HEK293 (cell line): ENCODE measurements around the gene ING4.

ENCODE experiments used
- CTCF ChIA-PET: fragments of 350-600 bp; formaldehyde crosslinking; extraction: SDS; loops from one replicate; lab custom pipeline; 2021; ENCODE audit warnings: antibody characterized with exemption; lab: Yijun Ruan, JAX
- POLR2A ChIA-PET: fragments of 300-600 bp; formaldehyde crosslinking; extraction: SDS; loops from one replicate; lab custom pipeline; 2020; ENCODE audit warnings: antibody characterized with exemption, inconsistent platforms; lab: Yijun Ruan, JAX
- H3K27ac ChIP-seq: fragments of 200-500 bp; sonication (Bioruptor generic); 2 replicates; pipeline ENCODE4 v1.5.1; 2014; ENCODE audit warnings: low read depth, low read length, control low read depth, inconsistent platforms; ENCODE audit errors: extremely low read depth
- H3K36me3 ChIP-seq, 2 experiments: fragments of 200-500 bp in 1 of 2; sonication (Bioruptor generic) in 1 of 2; 1 replicate in 1 of 2; 2 replicates in 1 of 2; pipeline ENCODE4 v1.5.1; 2014 to 2017; ENCODE audit warnings: inconsistent platforms in 2 of 2, low read length in 2 of 2; ENCODE audit not compliant: control insufficient read depth in 2 of 2, insufficient read depth in 1 of 2
- H3K4me1 ChIP-seq: fragments of 200-500 bp; sonication (Bioruptor generic); 2 replicates; pipeline ENCODE4 v1.5.1; 2014; ENCODE audit warnings: mild to moderate bottlenecking, low read length, inconsistent platforms; ENCODE audit not compliant: control insufficient read depth, insufficient read depth
- H3K4me3 ChIP-seq: 2 replicates; pipeline ENCODE4 v1.5.1; 2011; ENCODE audit warnings: low read depth, mild to moderate bottlenecking, control low read depth, low read length, moderate library complexity
- H3K9me3 ChIP-seq: fragments of 200-500 bp; sonication (Bioruptor generic); 2 replicates; pipeline ENCODE4 v1.5.1; 2014; ENCODE audit warnings: low read depth, low read length, inconsistent platforms; ENCODE audit not compliant: control insufficient read depth, insufficient read depth
- EGR2 ChIP-seq: fragments of 450-650 bp; formaldehyde crosslinking; IDR thresholded peaks from 2 replicates; pipeline ENCODE4 v1.5.1; 2016; ENCODE audit warnings: low read depth, missing biosample characterization, missing genetic modification characterization
- HOXA7 ChIP-seq: sonication (generic); formaldehyde crosslinking; IDR thresholded peaks from 2 replicates; pipeline ENCODE4 v1.8.1; 2022; ENCODE audit warnings: missing genetic modification reagents, borderline replicate concordance
- KLF8 ChIP-seq: fragments of 450-650 bp; formaldehyde crosslinking; IDR thresholded peaks from 2 replicates; pipeline ENCODE4 v1.5.1; 2016; ENCODE audit warnings: missing biosample characterization, missing genetic modification characterization
- MZF1 ChIP-seq: fragments of 450-650 bp; formaldehyde crosslinking; IDR thresholded peaks from 2 replicates; pipeline ENCODE4 v1.5.1; 2017; ENCODE audit warnings: missing biosample characterization, missing genetic modification characterization, borderline replicate concordance
- PRDM1 ChIP-seq: fragments of 450-650 bp; formaldehyde crosslinking; IDR thresholded peaks from 2 replicates; pipeline ENCODE4; 2016; ENCODE audit warnings: missing biosample characterization, missing genetic modification characterization
- SETDB1 ChIP-seq: IDR thresholded peaks from one replicate; pipeline ENCODE4 v1.6.1; 2017; ENCODE audit warnings: mild to moderate bottlenecking, low read length, moderate library complexity, mixed read lengths; ENCODE audit not compliant: insufficient read length
- ZFHX2 ChIP-seq: fragments of 450-650 bp; formaldehyde crosslinking; conservative IDR thresholded peaks from 2 replicates; pipeline ENCODE4 v1.5.1; 2016; ENCODE audit warnings: missing biosample characterization, missing genetic modification characterization
- ZNF132 ChIP-seq: fragments of 450-650 bp; formaldehyde crosslinking; IDR thresholded peaks from 2 replicates; pipeline ENCODE4 v1.5.1; 2017; ENCODE audit warnings: missing biosample characterization, missing genetic modification characterization, borderline replicate concordance
- ZNF214 ChIP-seq: fragments of 450-650 bp; formaldehyde crosslinking; IDR thresholded peaks from 2 replicates; pipeline ENCODE4 v1.5.1; 2017; ENCODE audit warnings: missing biosample characterization, mild to moderate bottlenecking, missing genetic modification characterization, borderline replicate concordance
- ZNF23 ChIP-seq: fragments of 450-650 bp; formaldehyde crosslinking; IDR thresholded peaks from 2 replicates; pipeline ENCODE4 v1.5.1; 2016; ENCODE audit warnings: missing biosample characterization, missing genetic modification characterization, borderline replicate concordance
- ZNF274 ChIP-seq, 2 experiments: fragments of 200-500 bp in 1 of 2; fragments of 450-650 bp in 1 of 2; sonication (Bioruptor generic) in 1 of 2; formaldehyde crosslinking in 1 of 2; IDR thresholded peaks; 2 replicates each; pipeline versions ENCODE4 v1.5.1 to v1.6.1; 2014 to 2016; ENCODE audit warnings: borderline replicate concordance in 1 of 2, inconsistent platforms in 1 of 2, low read length in 1 of 2, missing biosample characterization in 1 of 2, missing genetic modification characterization in 1 of 2
- ZNF394 ChIP-seq: fragments of 450-650 bp; formaldehyde crosslinking; IDR thresholded peaks from 2 replicates; pipeline ENCODE4 v1.5.1; 2016; ENCODE audit warnings: missing biosample characterization, missing genetic modification characterization, mild to moderate bottlenecking, moderate library complexity, borderline replicate concordance
- ZNF530 ChIP-seq: fragments of 450-650 bp; formaldehyde crosslinking; IDR thresholded peaks from 2 replicates; pipeline ENCODE4 v1.5.1; 2016; ENCODE audit warnings: low read depth, missing biosample characterization, missing genetic modification characterization
- ZNF549 ChIP-seq: fragments of 450-650 bp; IDR thresholded peaks from 2 replicates; pipeline ENCODE4 v1.5.1; 2018; ENCODE audit warnings: missing biosample characterization, missing genetic modification characterization, mild to moderate bottlenecking, inconsistent platforms, moderate library complexity
- TF ChIP-seq, protein P1 (sequence below): fragments of 450-650 bp; IDR thresholded peaks from 2 replicates; pipeline ENCODE4 v1.5.1; 2018; ENCODE audit warnings: missing biosample characterization, missing genetic modification characterization
- TF ChIP-seq, protein P2 (sequence below): fragments of 450-650 bp; formaldehyde crosslinking; IDR thresholded peaks from 2 replicates; pipeline ENCODE4 v1.5.1; 2016; ENCODE audit warnings: missing biosample characterization, missing genetic modification characterization
- TF ChIP-seq, protein P3 (sequence below): sonication (generic); formaldehyde crosslinking; IDR thresholded peaks from 2 replicates; pipeline ENCODE4 v1.8.1; 2022; ENCODE audit warnings: mild to moderate bottlenecking, moderate library complexity, missing genetic modification reagents

The ING4 gene

DNA sequence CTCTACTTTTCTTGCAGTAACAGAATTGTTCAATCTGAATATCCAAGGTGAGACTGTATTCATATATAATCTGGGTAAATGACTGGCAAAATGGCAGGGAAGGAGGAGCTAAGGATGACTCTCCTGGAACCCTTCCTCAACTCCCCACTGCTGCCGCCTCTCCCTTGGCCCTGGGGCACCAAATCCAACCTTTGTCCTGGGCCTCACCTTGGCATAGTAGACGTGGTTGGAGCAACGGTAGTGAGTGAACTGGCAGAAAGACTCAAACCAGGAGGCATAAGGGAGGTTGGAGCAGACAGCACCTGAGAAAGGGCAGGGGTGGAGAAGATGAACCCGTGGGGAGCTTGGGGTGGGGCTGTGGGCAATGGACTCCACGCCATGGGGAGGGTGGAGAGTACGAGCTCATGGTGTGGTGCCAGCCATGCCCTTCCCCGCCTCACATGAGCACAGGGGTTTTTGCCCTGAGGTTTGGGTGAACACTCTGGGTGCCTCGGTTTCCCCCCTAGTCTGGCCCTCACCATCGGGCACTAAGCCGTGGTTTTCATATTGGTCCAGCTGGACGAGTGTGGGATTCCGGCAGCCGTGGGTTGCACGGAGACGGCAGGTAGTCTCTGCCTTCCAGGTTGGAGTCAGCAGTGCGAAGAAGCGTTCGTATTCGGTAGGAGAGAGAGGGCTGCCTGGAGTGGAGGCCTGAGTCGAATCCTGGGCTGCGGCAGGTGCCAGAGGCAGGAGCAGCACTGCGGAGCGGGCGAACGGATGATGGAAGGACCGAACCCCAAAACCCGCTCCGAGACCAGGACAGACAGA, 16.4 kb downstream of the ING4 start (continued):
- no peak for TF ChIP-seq MZF1 (tag by site-specific recombination)

DNA sequence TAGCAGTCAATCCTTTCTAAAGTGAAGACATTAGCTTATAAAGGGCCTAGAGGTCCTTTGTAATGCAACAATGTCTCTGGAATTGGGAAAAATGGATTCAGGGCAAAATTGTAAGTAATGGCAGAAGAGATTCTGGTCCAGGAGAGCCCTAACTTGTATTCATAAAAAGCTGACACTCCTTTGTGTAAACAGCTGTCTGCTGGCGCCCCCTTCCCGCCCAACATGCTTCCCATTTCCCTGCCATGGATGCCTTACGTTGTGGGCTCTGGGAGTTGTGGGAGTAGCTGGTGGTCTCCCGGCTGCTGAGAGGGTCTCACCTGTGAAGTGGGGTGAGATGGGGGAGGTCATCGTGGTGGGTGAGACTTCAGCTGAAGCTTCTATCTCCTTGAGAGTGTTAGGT, 18.0 kb downstream of the ING4 start:
- Histone ChIP-seq H3K36me3 (peaks cover 0 to 15% of the 10 kb centered on the region in 2 experiments; a peak in 2 of 3 replicates), H3K4me3 (no peak overlapping the region), H3K27ac (no peak overlapping the region), H3K9me3 (no peaks in the 10 kb centered on the region), H3K4me1 (no peaks in the 10 kb centered on the region)
- CTCF ChIA-PET: interaction anchor here (1.0 kb wide), 1 partner anchor 93 kb away, joined by 3 read pairs; no protein-coding TSS in a partner anchor
- POLR2A ChIA-PET: interaction anchor here (0.6 kb wide), 2 partner anchors 16 to 111 kb away, joined by 3 read pairs; partner anchors contain the start of gene GAPDH
- no peak for TF ChIP-seq ZNF549 (tag by site-specific recombination)
- TF ChIP-seq ZNF394 (tag by site-specific recombination): peak; percentile 24; the same call in 1 of the 2 replicates

DNA sequence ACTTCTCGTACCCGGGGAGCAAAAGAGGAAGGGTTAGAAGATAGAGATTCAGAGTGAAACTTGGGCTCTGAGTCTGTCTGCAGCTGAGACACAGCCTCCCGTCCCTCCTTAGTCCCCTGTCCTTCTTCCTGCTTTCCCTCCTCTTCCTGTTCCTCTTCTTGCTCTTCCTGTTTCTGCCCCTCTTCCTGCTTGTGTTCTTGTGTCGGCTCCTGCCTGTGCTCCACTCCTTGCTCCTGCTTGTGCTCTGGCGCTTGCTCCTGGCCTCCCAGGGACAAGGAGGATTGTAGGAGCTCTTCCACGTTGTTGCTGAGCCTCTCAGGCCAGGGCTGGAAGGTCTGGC, 18.7 kb downstream of the ING4 start:
- Histone ChIP-seq H3K36me3 (peaks cover 0 to 15% of the 10 kb centered on the region in 2 experiments; a peak in 2 of 3 replicates), H3K27ac (no peak overlapping the region), H3K9me3 (no peaks in the 10 kb centered on the region), H3K4me1 (no peaks in the 10 kb centered on the region), H3K4me3 (no peak overlapping the region)
- ChIA-PET CTCF (interaction anchor here (0.7 to 1.0 kb wide), 3 partner anchors 12 to 41 kb away, joined by 3 to 4 read pairs (median 4); no protein-coding TSS in a partner anchor), POLR2A (no interaction called here)
- no peak for TF ChIP-seq EGR2 (tag by site-specific recombination)
- TF ChIP-seq ZNF274 (IDR thresholded peaks at IDR 0.05; ENCODE audit: low read length): no peak
- 0 out of 2 replicates have a peak, but pooled peaks have one; percentile 9 for TF ChIP-seq ZNF274 (tag by site-specific recombination; IDR thresholded peaks at IDR 0.05; ENCODE audit: borderline replicate concordance)
- TF ChIP-seq, all 188 proteins: peak for 1

DNA sequence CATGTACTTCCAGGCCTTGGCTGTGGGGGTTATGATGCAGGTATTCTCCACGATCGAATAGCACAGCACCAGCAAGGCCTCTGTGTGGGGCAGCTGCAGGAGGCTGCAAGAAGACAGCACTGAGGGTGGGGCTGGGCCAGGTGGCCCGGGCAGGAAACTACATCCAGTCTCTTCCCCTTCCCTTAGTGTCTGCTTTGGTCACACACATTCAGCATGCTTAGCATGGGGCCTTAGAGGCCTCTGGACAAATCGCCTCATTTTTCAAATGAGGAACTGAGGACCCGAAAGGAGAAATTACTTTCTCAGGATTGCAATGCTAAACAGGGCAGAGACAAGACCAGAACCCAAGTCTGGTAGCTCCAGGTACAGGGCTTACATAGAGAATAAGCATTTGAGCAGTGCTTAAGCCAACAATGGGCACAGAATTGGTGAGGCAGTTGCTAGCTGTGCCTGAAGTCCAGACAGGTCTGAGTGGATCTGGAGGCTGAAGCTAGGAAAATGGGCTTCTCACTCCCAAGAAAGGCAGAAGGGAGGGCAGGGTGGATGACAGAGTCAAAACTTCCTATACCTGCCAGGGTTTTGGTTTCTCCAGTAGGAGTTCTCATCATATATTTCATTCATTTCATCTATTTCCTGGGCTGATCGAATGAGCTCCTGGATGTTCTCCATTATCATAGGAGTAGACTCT, 19.2 kb downstream of the ING4 start:
- Histone ChIP-seq H3K4me1 (no peaks in the 10 kb centered on the region), H3K9me3 (no peaks in the 10 kb centered on the region), H3K4me3 (no peak overlapping the region), H3K27ac (no peak overlapping the region), H3K36me3 (peaks cover 0 to 15% of the 10 kb centered on the region in 2 experiments; a peak in 2 of 3 replicates)
- ChIA-PET POLR2A (no interaction called here), CTCF (interaction anchor here (0.7 to 1.0 kb wide), 3 partner anchors 11 to 41 kb away, joined by 3 to 4 read pairs (median 4); no protein-coding TSS in a partner anchor)
- TF ChIP-seq SETDB1 (peak; percentile 13), ZNF530 (tag by site-specific recombination) (no peak), ZNF274 (IDR thresholded peaks at IDR 0.05; ENCODE audit: low read length) (no peak), ZNF274 (tag by site-specific recombination; IDR thresholded peaks at IDR 0.05; ENCODE audit: borderline replicate concordance) (peak; percentile 54; the same call in 1 of the 2 replicates)

DNA sequence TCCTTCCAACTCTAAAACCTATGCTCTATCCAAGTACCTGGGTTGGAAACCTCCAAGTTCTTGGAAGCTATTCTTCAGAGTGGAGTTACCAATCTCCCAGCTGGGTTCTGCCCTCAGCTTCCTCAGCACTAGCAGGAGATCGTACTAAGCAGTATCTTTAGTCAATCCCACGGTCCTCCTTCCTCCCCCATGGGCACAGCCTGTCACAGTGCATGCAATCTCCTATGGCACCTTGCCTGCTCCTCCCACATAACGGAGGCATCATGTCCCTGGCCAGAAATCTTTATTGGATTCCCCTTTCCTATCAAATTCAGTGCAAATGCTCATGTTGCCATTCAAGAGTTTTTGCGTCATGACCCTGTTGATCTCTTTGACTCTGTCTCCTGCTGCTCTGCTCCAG, 21.8 kb downstream of the ING4 start:
- Histone ChIP-seq H3K9me3 (no peaks in the 10 kb centered on the region), H3K4me1 (no peaks in the 10 kb centered on the region), H3K27ac (no peak overlapping the region), H3K4me3 (no peak overlapping the region), H3K36me3 (no peaks in the 10 kb centered on the region)
- ChIA-PET POLR2A (no interaction called here), CTCF (interaction anchor here (0.6 to 1.1 kb wide), 3 partner anchors 24 to 71 kb away, joined by 3 to 4 read pairs (median 4); no protein-coding TSS in a partner anchor)
- TF ChIP-seq PRDM1: no peak
- no peak for TF ChIP-seq ZNF23 (tag by site-specific recombination)
- TF ChIP-seq, protein P1, sequence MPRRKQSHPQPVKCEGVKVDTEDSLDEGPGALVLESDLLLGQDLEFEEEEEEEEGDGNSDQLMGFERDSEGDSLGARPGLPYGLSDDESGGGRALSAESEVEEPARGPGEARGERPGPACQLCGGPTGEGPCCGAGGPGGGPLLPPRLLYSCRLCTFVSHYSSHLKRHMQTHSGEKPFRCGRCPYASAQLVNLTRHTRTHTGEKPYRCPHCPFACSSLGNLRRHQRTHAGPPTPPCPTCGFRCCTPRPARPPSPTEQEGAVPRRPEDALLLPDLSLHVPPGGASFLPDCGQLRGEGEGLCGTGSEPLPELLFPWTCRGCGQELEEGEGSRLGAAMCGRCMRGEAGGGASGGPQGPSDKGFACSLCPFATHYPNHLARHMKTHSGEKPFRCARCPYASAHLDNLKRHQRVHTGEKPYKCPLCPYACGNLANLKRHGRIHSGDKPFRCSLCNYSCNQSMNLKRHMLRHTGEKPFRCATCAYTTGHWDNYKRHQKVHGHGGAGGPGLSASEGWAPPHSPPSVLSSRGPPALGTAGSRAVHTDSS: no peak
- no peak for TF ChIP-seq ZNF132 (tag by site-specific recombination)
- peak; percentile 50; the same call in 1 of the 2 replicates for TF ChIP-seq ZFHX2
- no peak for TF ChIP-seq ZNF214 (tag by site-specific recombination)
- TF ChIP-seq HOXA7: no peak
- no peak for TF ChIP-seq KLF8
- TF ChIP-seq, protein P2, sequence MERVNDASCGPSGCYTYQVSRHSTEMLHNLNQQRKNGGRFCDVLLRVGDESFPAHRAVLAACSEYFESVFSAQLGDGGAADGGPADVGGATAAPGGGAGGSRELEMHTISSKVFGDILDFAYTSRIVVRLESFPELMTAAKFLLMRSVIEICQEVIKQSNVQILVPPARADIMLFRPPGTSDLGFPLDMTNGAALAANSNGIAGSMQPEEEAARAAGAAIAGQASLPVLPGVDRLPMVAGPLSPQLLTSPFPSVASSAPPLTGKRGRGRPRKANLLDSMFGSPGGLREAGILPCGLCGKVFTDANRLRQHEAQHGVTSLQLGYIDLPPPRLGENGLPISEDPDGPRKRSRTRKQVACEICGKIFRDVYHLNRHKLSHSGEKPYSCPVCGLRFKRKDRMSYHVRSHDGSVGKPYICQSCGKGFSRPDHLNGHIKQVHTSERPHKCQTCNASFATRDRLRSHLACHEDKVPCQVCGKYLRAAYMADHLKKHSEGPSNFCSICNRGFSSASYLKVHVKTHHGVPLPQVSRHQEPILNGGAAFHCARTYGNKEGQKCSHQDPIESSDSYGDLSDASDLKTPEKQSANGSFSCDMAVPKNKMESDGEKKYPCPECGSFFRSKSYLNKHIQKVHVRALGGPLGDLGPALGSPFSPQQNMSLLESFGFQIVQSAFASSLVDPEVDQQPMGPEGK: no peak
- TF ChIP-seq, protein P3, sequence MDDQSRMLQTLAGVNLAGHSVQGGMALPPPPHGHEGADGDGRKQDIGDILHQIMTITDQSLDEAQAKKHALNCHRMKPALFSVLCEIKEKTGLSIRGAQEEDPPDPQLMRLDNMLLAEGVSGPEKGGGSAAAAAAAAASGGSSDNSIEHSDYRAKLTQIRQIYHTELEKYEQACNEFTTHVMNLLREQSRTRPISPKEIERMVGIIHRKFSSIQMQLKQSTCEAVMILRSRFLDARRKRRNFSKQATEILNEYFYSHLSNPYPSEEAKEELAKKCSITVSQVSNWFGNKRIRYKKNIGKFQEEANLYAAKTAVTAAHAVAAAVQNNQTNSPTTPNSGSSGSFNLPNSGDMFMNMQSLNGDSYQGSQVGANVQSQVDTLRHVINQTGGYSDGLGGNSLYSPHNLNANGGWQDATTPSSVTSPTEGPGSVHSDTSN (CRISPR knock-in tag): no peak
